GM12878 (cell line): ENCODE results near the gene C1orf87.

ENCODE experiments used
- EP300 ChIP-seq, 2 experiments: fragments of 150-350 bp in 1 of 2; IDR thresholded peaks; 2 replicates each; pipeline ENCODE4 v1.6.1; 2011 to 2012; ENCODE audit warnings: low read depth in 2 of 2, low read length in 2 of 2, borderline replicate concordance in 1 of 2, improper control_type of control experiment in 1 of 2, inconsistent platforms in 1 of 2; ENCODE audit not compliant: control insufficient read depth in 1 of 2
- ESRRA ChIP-seq: IDR thresholded peaks from 2 replicates; pipeline ENCODE4 v1.6.1; 2012; ENCODE audit warnings: mild to moderate bottlenecking, low read length, improper control_type of control experiment
- POLR2A ChIP-seq: IDR thresholded peaks from 2 replicates; pipeline ENCODE4 v1.6.1; 2011; ENCODE audit warnings: low read depth, mild to moderate bottlenecking, low read length
- ZNF24 ChIP-seq: fragments of 450-650 bp; IDR thresholded peaks from 2 replicates; pipeline ENCODE4 v1.6.1; 2017; ENCODE audit warnings: antibody characterized with exemption, mild to moderate bottlenecking

DNA sequence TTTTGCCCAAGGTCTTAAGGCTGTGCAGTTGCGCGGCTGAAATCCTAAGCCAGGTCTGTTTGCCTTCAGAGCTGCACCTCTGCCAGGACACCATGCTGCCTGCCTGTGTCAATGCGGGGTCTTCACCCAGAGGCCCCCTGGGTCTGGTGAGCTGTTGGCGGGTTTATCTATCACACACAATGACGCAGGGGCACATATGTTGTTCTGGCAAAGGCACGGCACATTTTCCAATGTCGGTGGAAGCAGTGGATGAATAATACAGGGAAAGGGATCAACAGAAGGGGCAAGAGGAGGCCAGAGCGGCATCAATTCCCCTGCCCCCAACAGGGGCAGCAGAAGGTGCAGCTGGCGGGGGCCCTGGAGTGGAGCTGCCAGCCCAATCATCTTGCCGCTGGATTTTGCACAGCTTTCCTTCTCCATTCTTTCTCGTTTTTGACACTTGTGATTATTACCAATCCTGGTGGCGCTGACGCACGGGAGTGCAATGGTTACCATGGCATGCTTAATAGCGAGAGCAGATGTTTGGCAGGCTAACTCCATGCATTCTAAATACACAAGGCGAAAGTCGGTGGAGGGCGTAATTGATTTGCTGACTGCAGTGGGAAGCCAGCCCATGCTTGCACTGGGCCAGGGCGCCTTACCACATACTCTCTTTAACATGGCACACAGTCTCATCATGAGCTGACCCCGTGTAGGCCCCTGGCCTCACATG is 101.2 kb downstream of the C1orf87 start:
- TF ChIP-seq POLR2A, result no peak
- no peak for TF ChIP-seq ZNF24
- no peak for TF ChIP-seq ESRRA
- no peak for TF ChIP-seq EP300 (IDR thresholded peaks at IDR 0.05; ENCODE audit: borderline replicate concordance in 1 of 2, control insufficient read depth in 1 of 2, low read depth in 2 of 2, low read length in 2 of 2)
